Measurements from ENCODE around the gene ERRFI1.
A peak's percentile ranks its signal among the peaks of the same experiment; 100 is the strongest.

ERRFI1 gene

GRCh38 chr1:8018492-8019228, 7.4 kb downstream of the ERRFI1 start:
- DNase-seq: no peak

GRCh38 chr1:8017495-8018197, 8.5 kb downstream of the ERRFI1 start:
- DNase-seq: no peak

- no peak for DNase-seq
These were observed 9.2 kb downstream of the ERRFI1 start for GRCh38 chr1:8016895-8017241.

- DNase-seq: no peak
These were observed 9.8 kb downstream of the ERRFI1 start for GRCh38 chr1:8016210-8016894.

- no peak for DNase-seq
These were observed 10.3 kb downstream of the ERRFI1 start for GRCh38 chr1:8015809-8016165.

- peak in 1 of 2 experiments; percentile 23 for DNase-seq
These were observed 10.9 kb downstream of the ERRFI1 start for GRCh38 chr1:8015036-8015808.

- no peak for DNase-seq
These were observed 11.6 kb downstream of the ERRFI1 start for GRCh38 chr1:8014381-8014988.

GRCh38 chr1:8013800-8014199, 12.3 kb downstream of the ERRFI1 start:
- no peak for DNase-seq

GRCh38 chr1:8013399-8013798, 12.7 kb downstream of the ERRFI1 start:
- DNase-seq: no peak

GRCh38 chr1:8012955-8013354, 13.2 kb downstream of the ERRFI1 start:
- no peak for DNase-seq

- no peak for DNase-seq
These were observed 13.9 kb downstream of the ERRFI1 start for GRCh38 chr1:8011923-8012858.

- DNase-seq: no peak
These were observed 15.1 kb downstream of the ERRFI1 start for GRCh38 chr1:8011016-8011415.

GRCh38 chr1:8010080-8010664, 15.9 kb downstream of the ERRFI1 start:
- DNase-seq: no peak

GRCh38 chr1:8009043-8010002, 16.8 kb downstream of the ERRFI1 start:
- DNase-seq: no peak

GRCh38 chr1:8006037-8006963, 19.8 kb downstream of the ERRFI1 start:
- no peak for DNase-seq

- no peak for DNase-seq
These were observed 21.1 kb downstream of the ERRFI1 start for GRCh38 chr1:8004803-8005573.

- DNase-seq: no peak
These were observed 21.9 kb downstream of the ERRFI1 start for GRCh38 chr1:8004113-8004802.
